ENCODE results near the gene TECTB.

TECTB gene

DNA sequence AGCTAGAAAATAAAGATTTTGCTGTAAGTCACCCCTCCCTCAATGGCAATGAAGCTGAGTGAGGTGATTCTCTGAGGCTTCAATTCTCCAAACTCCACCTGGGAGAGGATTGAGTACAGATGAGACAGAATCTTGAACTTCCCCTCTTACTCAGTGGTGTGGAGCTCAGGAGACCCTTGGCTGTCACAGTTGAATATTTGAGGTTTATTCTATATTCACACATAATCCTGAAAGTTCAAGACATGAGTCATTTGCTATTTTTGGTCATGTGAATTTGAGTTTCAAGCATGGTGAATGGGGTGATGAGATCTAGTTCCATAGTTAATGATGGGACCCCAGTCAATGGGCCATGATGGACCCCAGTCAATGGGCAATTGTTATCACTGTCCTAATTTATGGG, 13.9 kb upstream of the TECTB start:
- no peak for DNase-seq (ENCODE audit: extremely low spot score, insufficient read length, low read depth)
- FAIRE-seq: no peak

DNA sequence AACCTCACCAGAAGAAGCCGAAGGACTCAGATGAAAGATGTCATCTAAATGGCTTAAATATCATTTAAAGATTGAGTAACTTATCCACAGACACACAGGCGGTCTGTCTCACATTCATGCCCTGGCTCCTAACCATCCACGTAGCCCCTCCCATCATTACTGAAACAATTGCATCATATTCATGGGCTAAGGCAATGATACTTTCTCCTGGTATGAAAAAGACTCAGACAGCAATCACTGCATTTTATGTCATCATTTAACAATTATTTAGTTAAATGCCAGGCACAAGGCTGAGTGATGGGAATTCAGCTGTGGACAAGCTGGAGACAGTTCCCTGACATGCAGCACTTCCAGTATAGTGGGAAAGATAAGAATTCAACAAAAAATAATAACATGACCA, 11.2 kb upstream of the TECTB start:
- FAIRE-seq (no peak), DNase-seq (ENCODE audit: extremely low spot score, insufficient read length, low read depth) (no peak)

DNA sequence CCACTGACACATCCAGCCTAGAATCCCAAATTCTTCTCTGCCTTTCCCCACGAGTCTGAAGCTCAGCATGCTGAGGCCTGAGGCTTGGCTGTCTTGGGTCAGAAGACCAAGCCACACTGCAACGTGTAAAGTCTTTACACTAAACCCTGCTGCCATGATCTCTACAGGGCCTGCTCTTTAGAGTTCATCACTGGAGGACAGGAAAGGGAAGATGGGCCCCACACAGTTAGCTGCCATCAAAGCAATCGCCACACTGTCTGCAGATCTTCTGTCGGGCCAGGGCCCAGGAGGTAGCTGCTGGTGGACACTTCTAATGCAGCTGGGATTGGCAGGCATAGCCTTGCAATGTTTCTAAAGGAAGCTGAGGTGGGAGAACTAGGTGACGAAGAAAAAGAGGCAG, 8.4 kb upstream of the TECTB start:
- FAIRE-seq (no peak), DNase-seq (ENCODE audit: extremely low spot score, insufficient read length, low read depth) (no peak)

DNA sequence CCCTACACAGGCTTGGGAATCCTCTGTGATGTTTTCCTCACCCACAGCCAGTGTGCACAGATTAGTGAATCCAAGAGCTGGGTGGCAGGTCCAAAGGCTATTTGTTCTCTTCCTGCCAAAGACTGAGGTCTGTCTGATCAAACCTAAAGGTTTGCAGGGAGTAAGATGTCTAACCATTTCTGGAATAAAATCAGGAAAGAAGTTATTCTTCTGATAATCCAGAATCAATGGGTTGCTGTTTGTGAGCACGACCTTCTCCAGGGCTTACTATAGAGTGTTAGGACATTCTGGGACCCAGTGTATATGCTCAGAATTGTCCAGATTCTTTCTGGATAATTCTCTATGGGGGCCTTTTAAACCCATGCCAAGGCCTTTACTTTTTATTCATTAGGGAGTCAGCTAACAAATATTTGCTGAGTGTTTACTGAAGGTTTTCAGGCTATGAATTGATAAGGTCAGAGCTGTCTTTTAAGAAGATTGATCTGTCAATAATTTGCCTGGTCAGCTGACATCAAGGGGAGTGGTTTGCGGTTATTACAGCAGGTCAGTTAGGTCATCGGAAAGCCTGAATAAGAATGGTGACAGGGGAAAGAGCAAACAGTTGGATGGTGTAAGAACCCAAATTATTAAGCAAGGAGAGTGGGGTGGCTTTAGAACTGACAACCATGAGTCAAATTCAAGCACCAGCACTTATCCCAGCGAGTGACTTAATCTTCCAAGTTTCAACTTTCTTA, 7.5 kb upstream of the TECTB start:
- DNase-seq (ENCODE audit: extremely low spot score, insufficient read length, low read depth): no peak
- FAIRE-seq: no peak

DNA sequence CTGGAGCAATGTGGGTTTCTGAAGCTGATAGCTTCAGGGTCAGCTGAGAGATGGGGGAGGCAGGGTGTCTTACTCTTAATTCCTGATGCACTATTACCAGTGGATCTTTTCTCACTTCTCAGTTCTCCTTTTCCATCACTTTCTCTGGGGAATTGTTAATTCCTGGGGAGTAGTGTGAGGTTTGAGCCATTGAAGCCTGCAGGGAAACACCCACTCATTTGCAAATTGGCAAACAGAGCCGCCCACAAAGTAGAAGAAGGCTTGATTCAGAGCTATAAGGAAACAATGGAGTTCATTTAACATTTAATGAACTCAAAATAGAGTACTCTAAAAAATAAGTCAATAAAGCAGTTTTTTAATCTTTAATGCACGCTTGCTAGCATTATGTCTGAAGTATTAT, 4.3 kb upstream of the TECTB start:
- FAIRE-seq: no peak
- DNase-seq (ENCODE audit: extremely low spot score, insufficient read length, low read depth): no peak

DNA sequence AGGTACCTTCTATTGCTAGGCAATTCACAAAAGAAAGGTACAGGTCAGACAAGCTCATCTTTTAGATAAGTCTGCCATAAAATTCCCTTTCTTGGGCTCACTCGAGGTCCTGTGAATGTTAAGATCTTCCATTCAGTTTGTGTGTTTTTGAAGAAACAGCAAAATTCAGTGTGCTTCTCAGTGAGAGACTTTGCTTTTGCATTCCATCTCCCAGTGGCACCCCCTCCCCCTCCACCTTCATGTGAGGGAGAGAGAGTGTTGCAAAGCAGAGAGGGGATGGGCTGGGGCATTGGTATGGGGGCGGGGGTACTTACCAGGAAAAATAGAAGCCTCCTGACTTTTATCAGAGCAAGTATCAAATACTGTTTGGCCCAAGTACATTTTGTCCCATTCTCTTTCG, 3.8 kb upstream of the TECTB start:
- DNase-seq (ENCODE audit: extremely low spot score, insufficient read length, low read depth): no peak
- FAIRE-seq: no peak

DNA sequence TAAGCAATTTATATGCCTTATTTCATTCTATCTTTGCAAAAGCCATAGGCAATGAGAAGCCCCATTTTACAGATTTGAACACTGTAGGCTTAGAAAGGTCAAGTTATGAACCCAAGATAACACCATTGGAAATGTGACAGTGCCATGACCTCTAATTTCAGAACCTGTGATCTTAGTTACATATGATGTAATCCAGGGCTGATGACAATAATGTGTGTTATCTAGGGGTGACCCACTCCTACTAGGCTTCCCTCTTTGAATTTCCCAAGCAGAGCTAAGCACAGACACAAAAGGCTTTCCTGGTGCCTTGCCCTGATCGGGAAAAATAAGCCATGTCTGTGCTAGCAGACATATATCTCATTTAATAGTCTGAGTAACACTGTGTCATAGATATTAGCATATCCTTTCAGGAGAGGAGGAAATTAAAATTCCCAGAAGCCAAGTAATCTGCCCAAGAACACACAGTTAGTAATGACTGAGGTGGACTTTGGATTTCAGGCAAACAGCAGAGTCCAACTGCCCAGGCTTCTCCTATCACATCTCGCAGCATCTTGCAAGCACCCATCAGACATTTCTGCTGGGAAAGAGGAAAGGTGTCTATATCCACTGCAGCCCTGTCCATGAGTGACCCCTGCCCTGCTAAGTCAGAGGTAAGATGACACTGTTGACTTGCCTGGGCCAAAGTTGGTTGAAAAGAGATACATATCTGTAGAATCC, 2.8 kb upstream of the TECTB start:
- FAIRE-seq: no peak
- no peak for DNase-seq (ENCODE audit: extremely low spot score, insufficient read length, low read depth)

DNA sequence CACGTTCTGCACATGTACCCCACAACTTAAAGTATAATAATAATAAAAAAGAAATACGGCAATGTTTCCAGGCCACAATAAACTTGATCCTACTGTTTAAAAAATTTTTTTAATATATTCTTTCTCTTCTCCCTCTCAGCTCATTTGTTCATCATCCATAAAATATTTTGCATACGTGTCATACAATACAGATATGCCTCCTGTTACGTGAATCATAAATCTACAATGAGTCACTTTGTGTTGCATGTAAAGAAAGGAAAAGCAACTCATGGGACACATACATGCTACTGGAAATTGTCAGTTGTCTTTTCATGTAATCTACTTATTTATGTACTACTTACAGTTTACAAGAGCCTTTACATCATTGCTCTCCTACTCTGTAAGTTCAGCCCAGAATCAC, 1.1 kb upstream of the TECTB start:
- FAIRE-seq: no peak

DNA sequence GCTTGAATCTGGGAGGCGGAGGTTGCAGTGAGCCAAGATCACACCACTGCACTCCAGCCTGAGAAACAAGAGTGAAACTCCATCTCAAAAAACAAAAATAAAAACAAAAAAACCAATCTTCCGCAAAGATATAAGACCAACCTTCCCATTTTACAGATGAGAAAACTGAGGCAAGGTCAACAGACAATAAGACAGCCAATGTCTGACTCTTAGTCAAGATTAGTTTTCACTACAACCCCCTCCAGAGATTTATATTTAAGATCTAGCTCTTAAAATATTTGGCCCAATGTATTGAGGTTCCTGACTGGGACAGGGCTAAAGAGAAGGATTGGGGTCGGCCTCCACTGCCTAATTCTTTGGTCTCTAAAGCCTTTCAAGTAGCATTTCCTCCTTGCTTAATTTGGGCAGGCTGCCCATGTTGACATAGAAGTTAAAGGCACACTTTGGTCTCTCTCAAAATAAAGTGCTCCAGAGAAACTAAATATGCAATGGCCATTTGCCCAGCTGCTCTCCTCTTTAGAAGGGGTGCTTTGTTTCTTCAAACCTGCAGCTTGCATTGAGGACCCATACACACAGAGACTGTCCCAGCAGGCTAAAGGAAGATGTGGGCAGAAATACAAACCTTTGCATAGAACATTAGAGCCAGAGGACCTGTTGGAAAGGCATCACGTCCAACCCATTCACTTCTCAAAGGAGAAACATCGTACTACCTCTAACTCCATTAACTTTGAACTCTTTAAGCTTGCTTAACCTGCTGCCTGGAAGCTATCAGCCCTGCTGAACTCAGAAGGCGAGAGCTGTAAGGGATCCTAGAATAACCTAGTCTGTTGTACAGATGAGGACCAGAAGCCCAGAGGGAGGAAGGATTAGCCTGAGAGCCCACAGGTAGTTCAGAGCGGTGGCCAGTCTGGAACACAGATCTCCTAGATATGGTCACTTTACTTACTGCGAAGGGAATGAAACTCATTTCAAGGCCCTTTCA, 3.9 kb downstream of the TECTB start:
- DNase-seq (ENCODE audit: extremely low spot score, insufficient read length, low read depth): no peak
- FAIRE-seq: no peak

More for the DNA sequence above, 1.1 kb upstream of the TECTB start:
- DNase-seq (ENCODE audit: extremely low spot score, insufficient read length, low read depth): no peak

DNA sequence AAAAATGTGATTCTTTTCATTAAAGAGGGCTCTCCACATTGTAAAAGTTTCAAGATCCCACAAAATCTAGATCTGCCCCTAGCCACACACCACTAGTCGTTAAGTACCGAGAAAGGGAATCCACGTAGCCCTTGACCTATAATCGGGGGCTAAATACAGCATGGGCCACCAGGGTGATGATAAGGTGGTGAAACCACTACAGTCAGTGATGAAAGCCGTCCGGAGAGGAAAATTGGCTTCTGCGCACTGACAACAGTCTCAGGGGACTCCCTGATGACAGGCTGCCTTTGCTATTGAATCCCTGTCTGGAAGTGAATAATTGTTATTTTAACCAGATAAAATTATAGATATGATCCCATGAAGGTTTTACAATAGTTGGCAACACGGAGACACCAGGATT, 4.6 kb downstream of the TECTB start:
- no peak for DNase-seq (ENCODE audit: extremely low spot score, insufficient read length, low read depth)
- FAIRE-seq: no peak

DNA sequence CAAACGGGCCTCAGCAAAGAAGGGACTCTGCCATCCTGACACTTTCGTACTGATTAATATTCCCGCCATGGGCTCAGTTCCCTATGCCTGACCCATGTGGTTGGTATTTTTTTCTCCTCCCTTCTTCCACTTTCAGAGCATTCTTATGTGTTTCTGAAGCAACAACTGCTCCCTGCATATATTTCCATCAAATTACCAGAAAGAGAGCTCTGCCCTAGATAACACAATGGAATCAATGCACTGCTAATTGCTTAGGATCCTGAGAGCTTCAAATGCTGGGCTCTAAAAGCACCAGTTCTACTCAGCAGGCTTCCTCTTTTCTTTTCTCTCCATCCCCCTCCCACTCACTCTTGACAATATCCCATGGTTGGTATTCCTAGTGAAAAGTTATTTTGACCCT, 5.3 kb downstream of the TECTB start:
- FAIRE-seq (no peak), DNase-seq (ENCODE audit: extremely low spot score, insufficient read length, low read depth) (no peak)

DNA sequence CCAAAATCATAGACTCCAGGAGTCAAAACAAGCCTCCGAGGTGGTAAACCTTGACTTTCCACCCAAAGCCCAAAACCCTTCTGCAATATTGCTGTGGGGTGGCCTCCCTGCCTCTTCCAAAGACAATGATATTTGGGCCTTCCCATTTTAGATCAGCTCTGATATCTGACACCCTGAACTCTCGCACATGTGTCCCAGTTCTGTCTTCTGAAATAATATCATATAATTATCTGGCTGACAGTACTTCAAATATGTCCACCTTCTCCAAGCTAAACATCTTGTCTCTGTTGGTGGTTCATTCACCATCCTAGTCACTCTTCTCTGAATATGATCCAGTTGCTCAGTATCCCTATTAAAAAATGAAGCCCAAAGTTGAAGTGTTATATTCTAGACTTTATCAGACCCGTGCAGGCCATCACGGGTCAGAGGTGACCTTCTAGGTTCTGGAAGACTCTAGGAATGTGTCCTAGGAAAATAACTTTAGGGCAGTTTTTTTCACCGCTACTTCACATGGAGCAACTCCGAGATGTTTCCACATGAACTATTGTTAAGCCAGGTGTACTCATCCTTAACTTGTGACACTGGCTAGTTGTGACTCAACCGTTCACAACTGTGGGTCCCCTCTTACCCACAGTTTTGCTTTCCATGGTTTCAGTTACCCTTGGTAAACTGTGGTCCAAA, 6.3 kb downstream of the TECTB start:
- FAIRE-seq: no peak

DNA sequence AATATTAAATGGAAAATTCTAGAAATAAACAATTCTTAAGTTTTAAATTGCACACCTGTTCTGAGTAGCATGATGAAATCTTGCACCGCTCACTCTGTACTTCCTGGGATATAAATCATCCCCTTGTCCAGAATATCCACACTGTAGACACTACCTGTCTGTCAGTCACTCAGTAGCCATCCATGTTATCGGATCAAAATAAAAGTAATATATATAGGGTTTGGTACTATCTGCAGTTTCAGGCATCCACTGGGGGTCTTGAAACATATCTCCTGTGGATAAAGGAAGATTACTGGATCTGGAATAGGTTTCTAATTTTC, 6.8 kb downstream of the TECTB start:
- DNase-seq (ENCODE audit: extremely low spot score, insufficient read length, low read depth) (no peak), FAIRE-seq (no peak)

More for the DNA sequence above, 6.3 kb downstream of the TECTB start:
- no peak for DNase-seq (ENCODE audit: extremely low spot score, insufficient read length, low read depth)

DNA sequence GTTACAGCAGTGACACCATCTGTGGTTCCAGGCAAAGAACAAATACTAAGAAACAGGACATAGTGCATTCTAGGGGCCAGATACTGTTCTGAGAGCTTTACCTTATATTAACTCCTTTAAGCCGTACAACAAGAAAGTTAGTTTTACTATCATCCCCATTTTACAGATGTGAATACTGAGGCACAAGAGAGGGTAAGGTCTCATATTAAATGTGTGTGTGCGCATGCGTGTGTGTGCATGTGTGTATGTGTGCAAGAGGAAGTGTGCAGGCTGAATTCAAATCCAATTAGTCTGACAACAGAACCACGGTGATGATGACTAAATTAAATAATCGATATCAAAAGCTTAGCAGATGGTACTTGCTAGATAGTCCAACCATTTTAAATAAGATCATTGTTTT, 11.0 kb downstream of the TECTB start:
- no peak for FAIRE-seq

DNA sequence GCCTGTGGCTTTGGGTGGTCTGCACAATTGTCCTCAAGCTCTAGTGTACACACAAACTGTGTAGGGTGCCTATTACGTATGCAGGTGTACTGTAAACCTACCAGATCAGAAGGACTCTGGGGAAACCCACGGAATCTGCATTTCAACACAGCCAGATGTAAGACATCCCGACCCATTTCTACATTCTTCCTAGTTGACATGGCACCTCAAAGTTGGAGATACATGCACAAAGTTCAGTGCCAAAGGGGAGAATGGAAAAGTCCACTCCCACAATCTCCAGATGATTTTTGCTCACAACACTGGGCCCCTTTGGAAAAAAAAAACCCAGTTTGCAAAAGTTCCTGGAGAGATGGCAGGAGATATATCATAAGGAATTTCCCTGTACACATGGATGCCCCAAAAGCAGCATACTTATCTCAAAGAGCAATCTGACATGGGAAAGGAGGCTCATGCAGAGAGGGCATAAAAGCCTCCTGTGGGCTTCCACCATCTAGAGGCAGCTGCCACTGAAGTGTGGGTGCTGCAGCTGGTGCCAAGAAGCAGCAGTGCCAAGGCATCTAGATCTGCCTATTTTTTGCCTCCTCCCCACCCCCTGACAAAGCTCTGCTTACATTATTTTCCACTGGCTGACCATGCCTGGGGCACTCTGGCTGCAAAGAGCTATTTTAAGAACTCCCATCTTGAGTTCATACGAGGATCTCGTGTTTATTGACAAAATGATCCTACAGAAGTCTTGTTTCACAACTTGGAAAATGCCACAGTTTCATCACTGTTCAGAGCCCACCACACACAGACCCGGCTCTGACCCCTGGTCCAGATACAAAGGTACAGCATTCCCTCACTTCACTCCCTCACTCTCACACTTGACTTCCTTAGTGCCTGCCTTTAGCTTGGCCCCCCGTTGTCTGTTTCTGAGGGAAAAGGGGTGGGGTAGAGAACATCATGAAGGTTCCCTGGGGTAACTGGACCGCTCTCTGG, 12.9 kb downstream of the TECTB start:
- DNase-seq (ENCODE audit: extremely low spot score, insufficient read length, low read depth) (no peak), FAIRE-seq (no peak)

More for the DNA sequence above, 11.0 kb downstream of the TECTB start:
- DNase-seq (ENCODE audit: extremely low spot score, insufficient read length, low read depth): no peak

DNA sequence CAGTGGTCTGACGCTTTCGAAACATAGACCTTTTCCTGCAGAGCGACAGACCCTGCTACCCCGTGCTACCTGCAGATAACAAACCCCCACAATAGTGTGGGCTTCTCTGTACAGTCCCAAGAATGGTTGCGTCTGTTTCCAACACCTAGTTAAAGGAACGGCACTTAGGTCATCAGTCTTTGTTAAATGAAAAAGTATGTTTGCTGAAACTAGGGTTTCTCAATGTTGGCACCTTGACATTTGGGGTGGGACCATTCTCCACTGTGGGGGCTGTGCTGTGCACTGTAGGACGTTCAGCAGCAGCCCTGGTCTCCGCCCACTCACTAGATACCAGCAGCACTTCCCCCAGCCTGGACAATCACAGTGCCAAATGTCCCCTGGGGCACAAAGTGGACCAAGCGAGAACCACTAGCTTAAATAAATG, 13.7 kb downstream of the TECTB start:
- DNase-seq (ENCODE audit: extremely low spot score, insufficient read length, low read depth) (no peak), FAIRE-seq (no peak)

DNA sequence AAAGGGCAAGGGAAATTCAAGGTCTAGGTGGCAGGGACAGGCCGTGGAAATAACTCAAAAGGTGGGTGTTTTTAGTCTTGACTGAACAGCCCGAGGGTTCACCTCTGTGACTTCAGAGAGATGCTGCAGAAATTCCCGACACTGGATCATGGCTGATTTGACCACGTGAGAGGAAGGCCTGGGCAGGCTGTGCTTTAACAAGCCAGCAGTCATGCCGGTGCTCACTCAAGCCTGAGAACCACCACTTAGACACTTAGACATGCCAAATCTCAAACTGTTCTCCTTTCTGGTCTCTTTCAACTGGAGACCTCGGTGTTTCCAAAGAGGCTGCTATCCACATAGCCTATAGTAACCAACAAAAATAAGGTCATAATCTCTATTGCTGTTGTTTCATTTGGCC, 15.4 kb downstream of the TECTB start:
- FAIRE-seq (no peak), DNase-seq (ENCODE audit: extremely low spot score, insufficient read length, low read depth) (no peak)

DNA sequence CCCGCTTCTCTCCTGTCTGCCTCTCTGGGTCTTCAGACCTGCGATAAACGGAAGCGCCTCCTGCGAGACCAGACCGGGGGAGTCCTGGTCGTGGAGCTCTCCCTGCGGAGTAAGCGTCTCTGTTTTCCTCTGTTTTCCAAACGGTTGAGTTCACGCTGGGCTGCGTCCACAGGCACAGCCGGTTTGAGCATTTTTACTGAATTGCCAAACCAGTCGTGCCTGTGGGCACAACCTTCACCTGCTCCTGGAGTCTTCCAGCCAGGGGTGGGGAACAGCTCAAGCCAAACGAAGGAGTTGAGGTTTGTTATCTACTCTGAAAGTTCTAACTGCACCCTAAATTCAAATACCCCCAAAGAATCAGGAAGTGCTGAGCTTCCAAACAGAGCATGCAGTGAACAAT, 16.3 kb downstream of the TECTB start:
- FAIRE-seq (no peak), DNase-seq (ENCODE audit: extremely low spot score, insufficient read length, low read depth) (no peak)

DNA sequence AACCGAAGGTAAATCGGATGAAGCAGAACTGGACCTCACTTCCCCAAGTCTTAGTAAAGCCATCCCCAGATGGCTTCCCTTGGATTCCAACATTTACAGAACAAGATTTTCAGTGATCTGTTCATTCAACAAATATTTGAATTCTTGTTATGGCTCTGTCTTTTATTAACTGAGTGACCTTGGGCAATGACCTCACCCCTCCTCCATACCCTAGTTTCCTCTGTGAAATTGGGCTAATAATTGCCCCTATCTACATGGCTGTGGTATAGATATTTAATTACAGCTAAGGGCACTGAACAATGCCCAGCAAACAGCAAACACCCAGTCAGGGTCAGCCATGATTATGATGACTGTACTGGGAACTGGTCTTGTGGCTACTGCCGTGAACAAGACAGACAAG, 19.1 kb downstream of the TECTB start:
- DNase-seq (ENCODE audit: extremely low spot score, insufficient read length, low read depth): no peak
- no peak for FAIRE-seq
